K562 (cell line): ENCODE measurements around the gene DAZAP1. TPM values are rescaled to one million over a fixed set of nuclear protein-coding genes. Genes with fewer than 3 reads are reported as not detected.

ENCODE experiments used
- BACH1 ChIP-seq: fragments of 200-800 bp; sonication (Bioruptor generic); IDR thresholded peaks from 2 replicates; pipeline ENCODE4 v1.6.1; 2016; ENCODE audit warnings: missing genetic modification characterization, missing compliant biosample characterization
- BCL6 ChIP-seq: fragments of 250-450 bp; sonication (Bioruptor Pico); IDR thresholded peaks from 2 replicates; pipeline ENCODE4 v1.4.0; 2020
- BCLAF1 ChIP-seq, 2 experiments: fragments of 450-650 bp in 1 of 2; IDR thresholded peaks; 2 replicates each; pipeline ENCODE4 v1.6.1; 2011 to 2017; ENCODE audit warnings: low read depth in 2 of 2, antibody characterized with exemption in 1 of 2, borderline replicate concordance in 1 of 2, low read length in 1 of 2, mild to moderate bottlenecking in 1 of 2, mixed read lengths in 1 of 2; ENCODE audit not compliant: control insufficient read depth in 1 of 2
- BRD9 ChIP-seq: fragments of 450-650 bp; IDR thresholded peaks from 2 replicates; pipeline ENCODE4 v1.6.1; 2018; ENCODE audit warnings: low read depth; ENCODE audit not compliant: partially characterized antibody
- FOXM1 ChIP-seq, 2 experiments: fragments of 450-650 bp in 1 of 2; sonication (generic) in 1 of 2; formaldehyde crosslinking in 1 of 2; IDR thresholded peaks; 2 replicates each; pipeline versions ENCODE4 v1.6.1 to v1.9.0; 2017 to 2022; ENCODE audit warnings: low read depth in 2 of 2, mild to moderate bottlenecking in 2 of 2, missing genetic modification reagents in 1 of 2, moderate library complexity in 1 of 2
- IRF1 ChIP-seq: sonication (generic); formaldehyde crosslinking; IDR thresholded peaks from 2 replicates; pipeline ENCODE4 v1.8.0; 2022; ENCODE audit warnings: missing genetic modification reagents, mild to moderate bottlenecking, borderline replicate concordance
- JUN ChIP-seq, 2 experiments: sonication (generic) in 1 of 2; formaldehyde crosslinking in 1 of 2; IDR thresholded peaks; 2 replicates each; pipeline versions ENCODE4 v1.6.1 to v1.8.0; 2012 to 2022; ENCODE audit warnings: borderline replicate concordance in 2 of 2, mild to moderate bottlenecking in 2 of 2, improper control_type of control experiment in 1 of 2, low read depth in 1 of 2, low read length in 1 of 2, missing genetic modification reagents in 1 of 2
- MAFG ChIP-seq: fragments of 450-650 bp; conservative IDR thresholded peaks from 2 replicates; pipeline ENCODE4 v1.6.1; 2016; ENCODE audit warnings: missing genetic modification characterization, missing compliant biosample characterization
- MXI1 ChIP-seq: IDR thresholded peaks from 2 replicates; pipeline ENCODE4 v1.6.1; 2011; ENCODE audit warnings: low read depth, mild to moderate bottlenecking, improper control_type of control experiment, low read length
- NR2C1 ChIP-seq, 2 experiments: fragments of 450-650 bp; IDR thresholded peaks; 2 replicates each; pipeline ENCODE4 v1.6.1; 2017; ENCODE audit warnings: mild to moderate bottlenecking in 2 of 2, antibody characterized with exemption in 1 of 2, inconsistent platforms in 1 of 2, missing compliant biosample characterization in 1 of 2, missing genetic modification characterization in 1 of 2
- NUFIP1 ChIP-seq: fragments of 450-650 bp; IDR thresholded peaks from 2 replicates; pipeline ENCODE4 v1.6.1; 2018; ENCODE audit not compliant: partially characterized antibody
- RBM15 ChIP-seq: fragments of 200-400 bp; formaldehyde crosslinking; IDR thresholded peaks from 2 replicates; pipeline ENCODE4 v1.6.1; 2018; ENCODE audit warnings: mild to moderate bottlenecking, low read length, moderate library complexity; ENCODE audit not compliant: insufficient read depth
- RBM17 ChIP-seq: fragments of 200-400 bp; formaldehyde crosslinking; IDR thresholded peaks from 2 replicates; pipeline ENCODE4 v1.6.1; 2017; ENCODE audit warnings: low read depth, mild to moderate bottlenecking, low read length, borderline replicate concordance
- RNF2 ChIP-seq: sonication (generic); IDR thresholded peaks from 2 replicates; pipeline ENCODE4 v1.6.1; 2016
- SMARCB1 ChIP-seq: IDR thresholded peaks from 2 replicates; pipeline ENCODE4 v1.6.1; 2011; ENCODE audit warnings: improper control_type of control experiment, low read depth; ENCODE audit not compliant: insufficient read length
- SRSF1 ChIP-seq: fragments of 200-400 bp; formaldehyde crosslinking; IDR thresholded peaks from 2 replicates; pipeline ENCODE4 v1.6.1; 2017; ENCODE audit warnings: mild to moderate bottlenecking, low read depth, low read length, moderate library complexity
- TAL1 ChIP-seq: fragments of 450-650 bp; IDR thresholded peaks from 2 replicates; pipeline ENCODE4 v1.6.1; 2016; ENCODE audit warnings: mild to moderate bottlenecking
- polyA plus RNA-seq, 8 experiments: library from polyadenylated mRNA; depleted of rRNA in 4 of 8; stranded (reverse) in 5 of 8; unstranded in 3 of 8; fragments of >200 nt; fragmentation: Nextera tagmentation in 2 of 8; fragmentation: Illumina TruSeq in 1 of 8; extraction: Ambion mirVana in 2 of 8; extraction: Trizol in 1 of 8; gene quantifications; 2 replicates each; pipeline versions ENCODE4 v1.2.1 to v1.2.3, GENCODE V29; 2011 to 2014; ENCODE audit warnings: inconsistent platforms in 1 of 8, missing spikeins in 1 of 8
- total RNA-seq, 7 experiments: library from RNA; depleted of rRNA in 6 of 7; stranded (reverse); fragments of >200 nt in 6 of 7; fragmentation: Illumina TruSeq in 2 of 7; extraction: Trizol in 2 of 7; gene quantifications; 2 replicates each; pipeline versions ENCODE4 v1.2.1 to v1.2.3, GENCODE V29; 2011 to 2021; ENCODE audit warnings: low replicate concordance in 1 of 7
- TF ChIP-seq, protein P1 (sequence below), 2 experiments: fragments of 450-650 bp; IDR thresholded peaks; 2 replicates each; pipeline ENCODE4 v1.6.1; 2018; ENCODE audit warnings: mild to moderate bottlenecking in 2 of 2, low read depth in 1 of 2; ENCODE audit not compliant: partially characterized antibody in 2 of 2

DAZAP1 gene
- total and polyA plus RNA-seq, 9 of the 15 experiments (the other 6 are each of a cell fraction or from before 2014, with no cell fraction given), result 10.8 to 289 (median 142) TPM

DNA sequence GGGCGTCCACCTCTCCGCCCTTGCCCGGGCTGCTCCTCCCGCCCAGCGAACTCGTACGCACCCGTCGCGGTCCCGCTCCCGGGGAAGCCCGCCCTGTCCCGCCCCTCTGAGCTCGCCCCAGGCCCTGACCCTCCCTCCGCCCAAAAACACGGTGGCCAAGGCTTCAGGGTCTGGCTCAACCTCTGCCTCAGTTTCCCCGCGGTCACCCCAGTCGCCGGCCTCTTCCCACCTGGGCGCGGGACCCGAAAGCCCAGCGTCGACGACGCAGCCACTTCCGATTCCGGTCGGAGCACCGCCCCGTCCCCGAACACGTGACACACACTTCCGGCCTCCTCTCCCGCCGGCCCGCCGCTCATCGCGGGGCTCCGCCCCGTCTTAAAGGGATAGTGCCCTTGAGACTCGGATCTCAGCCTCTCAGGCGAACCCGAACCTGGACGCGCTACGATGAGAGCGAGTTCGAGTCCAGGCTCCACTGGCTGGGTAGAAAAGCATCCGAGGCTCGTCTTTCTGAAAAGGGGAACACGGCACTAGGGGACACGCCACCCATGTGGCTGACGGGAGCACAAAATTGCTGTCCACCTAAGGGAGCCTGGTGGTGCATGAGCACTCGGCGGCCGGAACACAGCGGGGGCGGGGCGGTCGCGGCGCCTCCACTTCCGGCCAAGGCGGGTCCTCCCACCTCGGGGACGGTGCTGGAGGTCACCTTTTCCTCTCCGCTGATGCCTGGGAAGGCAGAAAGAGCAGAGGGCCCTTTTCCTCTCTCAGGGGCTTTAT lies 71.7 kb downstream of the DAZAP1 start, which contains the start of gene C19orf25 (continued):
- TF ChIP-seq, protein P1, sequence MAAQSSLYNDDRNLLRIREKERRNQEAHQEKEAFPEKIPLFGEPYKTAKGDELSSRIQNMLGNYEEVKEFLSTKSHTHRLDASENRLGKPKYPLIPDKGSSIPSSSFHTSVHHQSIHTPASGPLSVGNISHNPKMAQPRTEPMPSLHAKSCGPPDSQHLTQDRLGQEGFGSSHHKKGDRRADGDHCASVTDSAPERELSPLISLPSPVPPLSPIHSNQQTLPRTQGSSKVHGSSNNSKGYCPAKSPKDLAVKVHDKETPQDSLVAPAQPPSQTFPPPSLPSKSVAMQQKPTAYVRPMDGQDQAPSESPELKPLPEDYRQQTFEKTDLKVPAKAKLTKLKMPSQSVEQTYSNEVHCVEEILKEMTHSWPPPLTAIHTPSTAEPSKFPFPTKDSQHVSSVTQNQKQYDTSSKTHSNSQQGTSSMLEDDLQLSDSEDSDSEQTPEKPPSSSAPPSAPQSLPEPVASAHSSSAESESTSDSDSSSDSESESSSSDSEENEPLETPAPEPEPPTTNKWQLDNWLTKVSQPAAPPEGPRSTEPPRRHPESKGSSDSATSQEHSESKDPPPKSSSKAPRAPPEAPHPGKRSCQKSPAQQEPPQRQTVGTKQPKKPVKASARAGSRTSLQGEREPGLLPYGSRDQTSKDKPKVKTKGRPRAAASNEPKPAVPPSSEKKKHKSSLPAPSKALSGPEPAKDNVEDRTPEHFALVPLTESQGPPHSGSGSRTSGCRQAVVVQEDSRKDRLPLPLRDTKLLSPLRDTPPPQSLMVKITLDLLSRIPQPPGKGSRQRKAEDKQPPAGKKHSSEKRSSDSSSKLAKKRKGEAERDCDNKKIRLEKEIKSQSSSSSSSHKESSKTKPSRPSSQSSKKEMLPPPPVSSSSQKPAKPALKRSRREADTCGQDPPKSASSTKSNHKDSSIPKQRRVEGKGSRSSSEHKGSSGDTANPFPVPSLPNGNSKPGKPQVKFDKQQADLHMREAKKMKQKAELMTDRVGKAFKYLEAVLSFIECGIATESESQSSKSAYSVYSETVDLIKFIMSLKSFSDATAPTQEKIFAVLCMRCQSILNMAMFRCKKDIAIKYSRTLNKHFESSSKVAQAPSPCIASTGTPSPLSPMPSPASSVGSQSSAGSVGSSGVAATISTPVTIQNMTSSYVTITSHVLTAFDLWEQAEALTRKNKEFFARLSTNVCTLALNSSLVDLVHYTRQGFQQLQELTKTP (IDR thresholded peaks at IDR 0.05; ENCODE audit: low read depth in 1 of 2, partially characterized antibody in 2 of 2), result peak in 1 of 2 experiments; percentile 32
- TF ChIP-seq MXI1 (peak; percentile 66; the same call in 1 of the 2 replicates), TAL1 (no peak), SMARCB1 (no peak), BCLAF1 (IDR thresholded peaks at IDR 0.05; ENCODE audit: borderline replicate concordance in 1 of 2, control insufficient read depth in 1 of 2, low read depth in 2 of 2, low read length in 1 of 2) (no peak), BACH1 (tag) (no peak), BCL6 (no peak), NR2C1 (IDR thresholded peaks at IDR 0.05) (peak; percentile 59), NR2C1 (tag; IDR thresholded peaks at IDR 0.05) (peak; percentile 60), NUFIP1 (no peak), RNF2 (peak; percentile 72; the same call in 1 of the 2 replicates), BRD9 (no peak), FOXM1 (IDR thresholded peaks at IDR 0.05; ENCODE audit: low read depth) (no peak), FOXM1 (CRISPR knock-in tag; IDR thresholded peaks at IDR 0.05; ENCODE audit: low read depth) (peak; percentile 80; the same call in 1 of the 2 replicates), MAFG (no peak), RBM17 (no peak), RBM15 (no peak), JUN (IDR thresholded peaks at IDR 0.05; ENCODE audit: borderline replicate concordance, low read depth, low read length) (no peak; the same call in 1 of the 2 replicates), JUN (CRISPR knock-in tag; IDR thresholded peaks at IDR 0.05; ENCODE audit: borderline replicate concordance) (no peak; the same call in 1 of the 2 replicates), SRSF1 (no peak), IRF1 (CRISPR knock-in tag) (no peak)
